A549 (cell line): ENCODE measurements around the gene SLC5A3.

Source experiments
- CTCF ChIP-seq: fragments of >200 bp; sonication (Bioruptor Twin); formaldehyde crosslinking; IDR thresholded peaks from 3 replicates; pipeline ENCODE4 v1.5.1; 2016
- HMGXB4 ChIP-seq: fragments of 250-450 bp; sonication (Bioruptor Pico); IDR thresholded peaks from 2 replicates; pipeline ENCODE4 v1.5.0; 2021; ENCODE audit warnings: mild to moderate bottlenecking, moderate library complexity, borderline replicate concordance
- MAFK ChIP-seq: fragments of 450-650 bp; IDR thresholded peaks from 2 replicates; pipeline ENCODE4 v1.6.1; 2014; ENCODE audit not compliant: partially characterized antibody
- MYC ChIP-seq: IDR thresholded peaks from 2 replicates; pipeline ENCODE4 v1.6.1; 2012; ENCODE audit warnings: mild to moderate bottlenecking, inconsistent platforms, low read length, improper control_type of control experiment, borderline replicate concordance
- PHF8 ChIP-seq: fragments of 200-600 bp; sonication (generic); IDR thresholded peaks from 2 replicates; pipeline ENCODE4 v1.6.1; 2016; ENCODE audit warnings: low read depth, mild to moderate bottlenecking, antibody characterized with exemption, moderate library complexity, borderline replicate concordance
- POLR2A ChIP-seq: IDR thresholded peaks from 2 replicates; pipeline ENCODE4 v1.6.1; 2012; ENCODE audit warnings: mild to moderate bottlenecking, low read length
- RAD21 ChIP-seq, 2 experiments: fragments of >200 bp in 1 of 2; sonication (Bioruptor Twin) in 1 of 2; formaldehyde crosslinking in 1 of 2; IDR thresholded peaks in 1 of 2; conservative IDR thresholded peaks in 1 of 2; 2 replicates in 1 of 2; 3 replicates in 1 of 2; pipeline ENCODE4 v1.6.1; 2012 to 2018; ENCODE audit warnings: inconsistent platforms in 1 of 2
- SMC3 ChIP-seq: fragments of >200 bp; sonication (Bioruptor Twin); formaldehyde crosslinking; IDR thresholded peaks from 3 replicates; pipeline ENCODE4 v1.6.1; 2018; ENCODE audit warnings: inconsistent platforms
- ZNF302 ChIP-seq: fragments of 250-450 bp; sonication (Bioruptor Pico); IDR thresholded peaks from 2 replicates; pipeline ENCODE4 v1.9.0; 2021; ENCODE audit warnings: inconsistent platforms, mild to moderate bottlenecking, moderate library complexity

DNA sequence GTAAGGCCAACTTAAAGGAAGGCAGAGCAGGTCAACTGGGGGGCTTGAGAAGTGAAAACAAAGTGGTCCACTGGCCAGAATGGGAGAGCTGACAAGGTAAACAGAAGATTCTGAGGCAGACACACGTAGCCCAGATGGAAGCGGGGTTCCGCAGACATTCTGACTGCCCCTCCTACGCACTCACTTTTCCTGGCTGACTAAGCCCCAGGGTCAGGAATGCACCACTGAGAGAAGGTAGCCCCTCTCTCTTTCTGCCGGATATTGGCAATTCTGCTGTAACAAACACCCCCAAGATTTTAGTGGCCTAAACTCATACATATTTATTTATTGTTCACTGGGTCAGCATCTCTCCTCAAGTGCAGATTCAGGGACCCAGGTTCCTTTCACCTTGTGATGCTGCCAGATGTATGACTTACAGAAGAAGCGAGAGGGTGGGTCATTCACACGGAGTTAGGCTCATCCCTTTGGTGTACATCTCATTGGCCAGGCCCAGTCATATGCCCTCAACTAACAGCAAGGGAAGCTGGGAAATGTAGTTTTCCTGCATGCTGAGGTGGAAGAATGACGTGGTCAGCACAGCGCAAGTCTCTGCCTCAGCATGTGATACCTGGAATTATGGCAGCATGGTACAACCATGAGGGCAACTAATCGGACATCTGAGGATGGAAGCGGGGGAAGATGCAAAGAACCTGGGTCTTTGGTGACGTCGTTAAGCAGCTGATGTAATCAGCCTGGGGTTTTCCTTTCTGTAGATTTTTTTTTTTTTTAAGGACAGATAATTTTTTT is 43.4 kb upstream of the SLC5A3 start:
- TF ChIP-seq MYC (no peak), CTCF (no peak), ZNF302 (CRISPR knock-in tag) (no peak), SMC3 (no peak), MAFK (peak; percentile 42), PHF8 (no peak), POLR2A (no peak), HMGXB4 (CRISPR knock-in tag) (no peak), RAD21 (conservative IDR thresholded peaks at IDR 0.05 in 1 of 2, IDR thresholded peaks at IDR 0.05 in 1 of 2) (no peak)
